Measurements from ENCODE around the gene EIF1AY.

- no peak for TF ChIP-seq CTCF (conservative IDR thresholded peaks at IDR 0.05)
- TF ChIP-seq ZFX (IDR thresholded peaks at IDR 0.05), result no peak
Observed at GRCh38 chrY:20538186-20538585, 37.4 kb upstream of the EIF1AY start.

Measured in C4-2B (cell line).